ENCODE results near the gene PDIA4. TPM values are rescaled to one million over a fixed set of nuclear protein-coding genes. Genes with fewer than 3 reads are reported as not detected.

The PDIA4 gene
- total RNA-seq, 1 donor from 2014 or later = 266 TPM

- H2AFZ ChIP-seq (ENCODE audit: low read depth, low read length) = no peak overlapping the region
- peaks cover 5% of the 10 kb centered on the region for H3K4me1 ChIP-seq (ENCODE audit: insufficient read depth, low read length)
- TF ChIP-seq EZH2 (IDR thresholded peaks at IDR 0.05; ENCODE audit: insufficient read depth, low read length) (no peak), CTCF (IDR thresholded peaks at IDR 0.05; ENCODE audit: insufficient read depth, low read depth, low read length) (no peak)
- H3K36me3 ChIP-seq (ENCODE audit: insufficient read depth, low read length) = no peaks in the 10 kb centered on the region
- H3K79me2 ChIP-seq (ENCODE audit: insufficient read depth, low read length) = no peaks in the 10 kb centered on the region
- H3K4me3 ChIP-seq (ENCODE audit: insufficient read depth, low read depth, low read length) = no peak overlapping the region
- peaks cover under 1% of the 10 kb centered on the region for H3K27me3 ChIP-seq (ENCODE audit: insufficient read depth, low read length)
- no peaks in the 10 kb centered on the region for H3K9me3 Mint-ChIP-seq (ENCODE audit: unreplicated experiment)
- no peaks in the 10 kb centered on the region for H3K36me3 Mint-ChIP-seq (ENCODE audit: low read depth, unreplicated experiment)
- H3K4me3 Mint-ChIP-seq (ENCODE audit: unreplicated experiment) = no peak overlapping the region
- H3K4me1 Mint-ChIP-seq (ENCODE audit: low read depth, unreplicated experiment) = peaks cover 13% of the 10 kb centered on the region
- no peaks in the 10 kb centered on the region for H3K9me3 ChIP-seq (ENCODE audit: insufficient read depth, low read depth, low read length)
- H3K27me3 Mint-ChIP-seq (ENCODE audit: low read depth, unreplicated experiment) = no peaks in the 10 kb centered on the region
- peak overlapping the region; percentile 63 for H3K27ac Mint-ChIP-seq (ENCODE audit: unreplicated experiment)
- DNase-seq (ENCODE audit: low read depth) = no peak
- H4K20me1 ChIP-seq (ENCODE audit: insufficient read depth, low read length) = no peaks in the 10 kb centered on the region
- no peak overlapping the region for H3K27ac ChIP-seq (ENCODE audit: low read depth, low read length)
- FAIRE-seq = no peak
- H3K4me2 ChIP-seq (ENCODE audit: low read length) = peak overlapping the region; percentile 92
- no peak overlapping the region for H3K9ac ChIP-seq (ENCODE audit: low read length)
Observed at GRCh38 chr7:148986742-148987009, 41.6 kb downstream of the PDIA4 start.

GRCh38 chr7:148983200-148984146 is 44.8 kb downstream of the PDIA4 start:
- Histone ChIP-seq H3K4me1 (ENCODE audit: insufficient read depth, low read length) (peaks cover 5% of the 10 kb centered on the region), H2AFZ (ENCODE audit: low read depth, low read length) (peak overlapping the region; percentile 88), H3K4me2 (ENCODE audit: low read length) (peak overlapping the region; percentile 96), H3K79me2 (ENCODE audit: insufficient read depth, low read length) (no peaks in the 10 kb centered on the region), H3K9ac (ENCODE audit: low read length) (peak overlapping the region; percentile 73), H4K20me1 (ENCODE audit: insufficient read depth, low read length) (no peaks in the 10 kb centered on the region), H3K9me3 (ENCODE audit: insufficient read depth, low read depth, low read length) (no peaks in the 10 kb centered on the region), H3K27ac (ENCODE audit: low read depth, low read length) (peak overlapping the region; percentile 73), H3K27me3 (ENCODE audit: insufficient read depth, low read length) (peaks cover 3% of the 10 kb centered on the region), H3K36me3 (ENCODE audit: insufficient read depth, low read length) (no peaks in the 10 kb centered on the region), H3K4me3 (ENCODE audit: insufficient read depth, low read depth, low read length) (peak overlapping the region; percentile 93)
- peak overlapping the region; percentile 98 for H3K4me3 Mint-ChIP-seq (ENCODE audit: unreplicated experiment)
- no peaks in the 10 kb centered on the region for H3K36me3 Mint-ChIP-seq (ENCODE audit: low read depth, unreplicated experiment)
- TF ChIP-seq EZH2 (IDR thresholded peaks at IDR 0.05; ENCODE audit: insufficient read depth, low read length) (no peak), CTCF (IDR thresholded peaks at IDR 0.05; ENCODE audit: insufficient read depth, low read depth, low read length) (no peak)
- peak; percentile 51 for DNase-seq (ENCODE audit: low read depth)
- peaks cover 4% of the 10 kb centered on the region for H3K9me3 Mint-ChIP-seq (ENCODE audit: unreplicated experiment)
- peaks cover 9% of the 10 kb centered on the region for H3K4me1 Mint-ChIP-seq (ENCODE audit: low read depth, unreplicated experiment)
- H3K27me3 Mint-ChIP-seq (ENCODE audit: low read depth, unreplicated experiment) = peaks cover 2% of the 10 kb centered on the region
- no peak for FAIRE-seq
- peak overlapping the region; percentile 67 for H3K27ac Mint-ChIP-seq (ENCODE audit: unreplicated experiment)
